NCI-H1048 (cell line): ENCODE results near the gene GPC1.

Experiments
- DNase-seq: peaks from one replicate; lab custom pipeline; 2025; lab: John Stamatoyannopoulos, UW

The GPC1 gene

GRCh38 chr2:240412211-240412861, 23.1 kb upstream of the GPC1 start:
- DNase-seq, result no peak

- no peak for DNase-seq
Measured at GRCh38 chr2:240412975-240413812, 22.3 kb upstream of the GPC1 start.

- no peak for DNase-seq
Measured at GRCh38 chr2:240413813-240414429, 21.5 kb upstream of the GPC1 start.

GRCh38 chr2:240416821-240417220, 18.6 kb upstream of the GPC1 start:
- DNase-seq, result no peak

GRCh38 chr2:240418311-240418710, 17.2 kb upstream of the GPC1 start:
- DNase-seq, result no peak

GRCh38 chr2:240419271-240419670, 16.2 kb upstream of the GPC1 start:
- no peak for DNase-seq

- DNase-seq, result no peak
Measured at GRCh38 chr2:240419723-240420122, 15.7 kb upstream of the GPC1 start.

GRCh38 chr2:240420206-240421104, 15.0 kb upstream of the GPC1 start:
- no peak for DNase-seq

- no peak for DNase-seq
Measured at GRCh38 chr2:240421381-240421780, 14.1 kb upstream of the GPC1 start.

GRCh38 chr2:240422658-240423329, 12.7 kb upstream of the GPC1 start:
- no peak for DNase-seq

- DNase-seq, result no peak
Measured at GRCh38 chr2:240423788-240424191, 11.7 kb upstream of the GPC1 start.

GRCh38 chr2:240424341-240425235, 10.9 kb upstream of the GPC1 start:
- DNase-seq, result no peak

- no peak for DNase-seq
Measured at GRCh38 chr2:240425236-240425615, 10.2 kb upstream of the GPC1 start.

- no peak for DNase-seq
Measured at GRCh38 chr2:240425697-240426096, 9.8 kb upstream of the GPC1 start.

GRCh38 chr2:240426845-240427721, 8.4 kb upstream of the GPC1 start:
- DNase-seq, result no peak

GRCh38 chr2:240427729-240428128, 7.7 kb upstream of the GPC1 start:
- DNase-seq, result no peak

GRCh38 chr2:240428245-240428644, 7.2 kb upstream of the GPC1 start:
- DNase-seq, result no peak

- no peak for DNase-seq
Measured at GRCh38 chr2:240429341-240429871, 6.1 kb upstream of the GPC1 start.

GRCh38 chr2:240429872-240430491, 5.5 kb upstream of the GPC1 start:
- DNase-seq, result no peak
